HG02798 (cell line): Measurements from ENCODE around the gene OR13J1.

Experiments used
- ATAC-seq: cut with Tn5 transposase; IDR thresholded peaks from one replicate; pipeline ENCODE4 v1.9.1; 2021; ENCODE audit warnings: mild to moderate bottlenecking; ENCODE audit not compliant: unreplicated experiment, poor library complexity

Gene OR13J1

DNA sequence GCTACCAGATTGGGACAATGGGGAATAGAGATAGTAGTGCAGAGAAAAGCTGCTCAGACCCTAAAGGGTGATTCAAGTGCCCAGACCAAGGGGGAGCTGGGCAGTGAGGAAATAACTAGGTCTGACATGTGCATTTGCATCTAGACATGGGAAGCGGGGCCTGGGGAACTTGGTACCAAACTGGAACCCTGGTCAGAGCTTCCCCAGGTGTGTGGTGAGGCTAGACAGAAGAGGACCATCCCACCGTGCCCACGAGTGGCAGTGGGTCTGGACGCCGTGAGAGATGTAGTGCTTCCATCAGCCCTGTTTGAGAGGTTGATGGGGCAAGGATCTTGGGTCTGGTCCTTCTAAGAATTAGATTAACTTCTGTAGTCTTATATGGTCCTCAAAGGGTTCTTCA lies 33.6 kb downstream of the OR13J1 start:
- ATAC-seq, result no peak

DNA sequence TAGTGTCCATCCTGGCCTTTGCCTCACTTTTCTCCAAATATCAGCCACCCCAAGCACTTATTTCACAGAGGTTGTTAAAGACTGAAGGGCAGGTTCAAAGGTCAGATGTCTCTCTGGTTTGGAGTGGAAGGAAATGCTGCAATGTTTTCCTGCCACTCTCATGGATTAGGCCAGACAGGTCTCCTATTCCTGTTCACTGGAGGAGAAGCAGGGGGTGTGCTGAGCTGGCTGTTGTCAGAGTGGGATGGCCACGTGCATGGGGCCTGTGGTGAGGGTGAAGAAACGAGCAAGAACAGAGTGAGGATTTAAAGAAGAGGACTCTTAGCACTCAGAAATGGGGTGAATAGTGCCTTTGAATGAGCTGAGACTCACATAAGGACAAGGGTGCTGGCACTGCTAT lies 34.4 kb downstream of the OR13J1 start:
- no peak for ATAC-seq

DNA sequence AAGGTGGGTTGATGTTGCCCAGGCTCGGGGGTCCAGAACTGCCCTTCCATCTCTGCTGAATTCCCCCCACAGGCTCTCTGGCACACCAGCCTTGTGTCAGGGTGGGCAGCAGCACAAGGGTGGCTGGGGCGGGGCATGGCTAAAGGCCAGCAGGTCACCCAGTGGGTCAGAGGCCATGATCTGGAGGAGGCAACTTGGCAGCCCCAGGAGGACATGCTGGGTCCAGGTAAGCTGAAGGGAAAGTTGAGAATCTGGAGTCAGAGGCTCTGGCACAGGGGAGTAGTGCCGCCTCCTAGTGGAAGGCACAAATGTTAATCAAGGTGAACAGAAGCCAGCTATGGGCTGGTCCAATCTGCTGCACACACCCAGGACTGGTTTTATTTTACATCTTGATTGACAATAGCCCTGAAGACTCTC lies 35.0 kb downstream of the OR13J1 start:
- ATAC-seq, result no peak

DNA sequence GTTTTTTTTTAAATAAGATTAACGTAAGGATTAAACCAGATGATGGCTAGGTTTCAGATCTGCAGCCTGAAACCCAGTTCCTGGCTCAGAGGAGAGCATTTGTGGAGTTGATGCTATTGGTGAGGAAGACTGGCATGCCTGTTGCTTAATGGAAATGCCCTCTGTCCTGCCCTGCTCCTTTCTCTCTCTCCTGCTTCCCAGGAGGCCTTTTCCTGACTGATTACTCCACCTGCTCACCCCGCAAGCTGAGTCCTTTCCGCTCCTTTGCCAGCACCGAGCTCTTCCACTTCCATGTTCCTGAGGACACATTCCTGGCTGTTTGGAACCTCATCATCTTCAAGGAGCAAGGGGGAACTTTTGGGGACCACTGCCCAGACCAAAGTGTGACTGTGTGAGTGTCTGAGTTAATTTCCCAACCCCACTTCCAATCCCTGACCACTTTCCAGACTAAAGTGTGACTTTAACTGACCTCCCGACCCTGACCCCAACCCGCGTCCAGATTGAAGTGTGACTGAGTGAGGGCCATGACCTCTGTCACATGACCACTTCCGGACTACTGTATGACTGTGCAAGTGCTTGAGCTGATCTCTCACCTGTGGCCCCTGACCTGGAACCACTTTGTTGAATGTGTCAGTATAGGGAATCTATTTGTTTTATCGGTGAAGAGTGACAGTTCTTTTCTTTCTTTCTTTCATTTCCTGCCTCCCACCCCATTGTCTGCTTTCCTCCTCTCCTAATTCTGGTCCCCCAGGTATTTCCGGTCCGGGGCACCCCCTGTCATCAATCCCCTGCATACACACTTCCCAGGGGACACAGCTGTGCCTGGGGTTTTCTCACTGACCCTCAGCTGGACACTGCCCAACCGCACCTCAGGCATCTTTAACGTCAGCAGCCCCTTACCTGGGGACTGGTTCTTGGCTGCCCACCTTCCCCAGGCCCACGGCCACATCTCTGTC lies 35.7 kb downstream of the OR13J1 start:
- ATAC-seq, result no peak

DNA sequence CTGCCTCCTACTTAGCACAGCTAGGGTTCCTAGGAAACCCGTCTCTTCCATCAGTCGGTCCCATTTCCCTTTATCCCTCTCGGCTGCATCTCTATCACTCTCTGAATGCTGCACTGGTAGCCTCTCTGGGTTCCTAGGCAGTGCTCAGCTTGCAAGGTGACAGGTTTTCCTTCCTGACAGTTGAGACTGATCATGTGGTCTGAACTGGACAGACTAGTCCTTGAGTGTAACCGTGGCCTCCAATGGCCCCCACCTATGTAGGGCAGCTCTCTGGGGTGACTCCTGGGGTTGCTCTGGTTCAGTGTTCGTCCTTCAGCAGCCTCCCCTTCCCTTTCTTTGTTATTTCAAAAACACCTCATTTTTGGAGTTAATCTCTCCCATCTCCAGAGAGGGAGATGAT lies 37.4 kb downstream of the OR13J1 start:
- ATAC-seq, result no peak

DNA sequence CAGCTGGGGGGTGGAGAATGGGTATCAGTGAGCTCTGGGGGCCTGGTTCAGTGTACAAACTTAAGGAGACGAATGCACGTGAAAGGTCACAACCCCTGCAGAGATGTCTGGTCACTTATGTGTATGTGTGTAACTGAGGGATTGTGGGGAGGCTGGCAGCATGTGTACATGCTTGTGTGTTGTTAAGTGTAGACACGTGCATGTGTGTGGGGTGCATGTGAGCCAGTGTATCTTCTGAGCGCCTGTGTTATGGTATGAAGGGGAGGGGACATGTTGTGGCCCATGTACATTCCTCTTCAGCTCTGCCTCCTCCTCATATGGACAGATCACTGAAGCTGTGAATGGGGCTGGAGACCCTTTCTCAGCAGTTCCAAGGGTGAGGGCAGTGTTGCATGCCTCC lies 39.2 kb downstream of the OR13J1 start:
- ATAC-seq, result no peak

DNA sequence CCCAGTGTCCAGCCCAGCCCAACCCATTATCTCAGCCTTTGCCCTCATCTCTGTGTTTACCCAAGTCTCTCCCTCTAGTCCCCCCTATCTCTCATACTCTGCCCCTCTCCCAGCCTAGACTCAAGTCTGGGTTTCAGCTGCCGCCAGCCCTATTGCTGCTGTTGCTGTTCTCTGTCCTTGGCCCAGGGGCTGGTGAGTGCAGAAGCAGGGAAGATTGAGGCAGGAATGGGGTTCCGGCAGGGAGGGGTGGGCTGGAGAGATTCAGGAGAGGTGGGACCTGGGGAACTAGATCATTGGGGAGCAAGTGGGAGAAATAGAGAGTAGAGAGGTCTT lies 40.5 kb downstream of the OR13J1 start:
- no peak for ATAC-seq

DNA sequence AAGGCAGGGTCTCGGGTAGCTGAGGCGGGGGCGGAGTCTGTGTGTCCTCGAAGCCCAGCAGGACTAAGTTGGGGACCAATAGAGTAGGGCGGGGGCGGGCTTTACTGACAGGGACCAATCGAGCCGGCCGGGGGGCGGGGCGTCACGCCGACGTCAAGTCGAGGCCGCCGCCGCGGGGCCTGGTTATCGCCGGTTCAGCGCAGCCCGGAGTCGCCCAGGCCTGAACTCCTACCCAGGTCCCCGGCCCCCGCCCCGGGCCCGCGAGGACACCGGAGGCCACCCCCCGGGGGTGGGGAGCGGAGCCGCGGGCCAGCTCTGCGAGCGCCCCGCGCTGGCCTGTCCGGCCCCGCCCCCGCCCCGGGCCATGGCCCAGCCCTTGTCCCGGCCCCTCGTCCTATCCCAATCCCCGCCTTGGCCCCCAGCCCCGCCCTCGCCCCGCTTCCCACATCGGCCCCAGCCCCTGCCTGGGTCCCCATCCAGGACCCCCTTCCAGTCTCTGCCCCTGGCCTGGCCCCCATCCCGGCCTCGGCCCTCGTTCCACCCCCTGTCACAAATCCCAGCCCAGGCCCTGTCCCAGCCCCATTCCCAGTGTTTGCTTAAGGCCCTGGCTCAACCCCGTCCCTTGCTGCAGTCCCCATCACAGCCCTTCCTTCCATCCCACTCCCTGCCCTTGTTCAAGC lies 41.0 kb downstream of the OR13J1 start, which contains the start of gene TMEM8B:
TMEM8B (plus strand) TSS at position 145 of the 680 bp plus-strand sequence; CDS start at position 365, 220 bp downstream.
- ATAC-seq, result peak; percentile 80

DNA sequence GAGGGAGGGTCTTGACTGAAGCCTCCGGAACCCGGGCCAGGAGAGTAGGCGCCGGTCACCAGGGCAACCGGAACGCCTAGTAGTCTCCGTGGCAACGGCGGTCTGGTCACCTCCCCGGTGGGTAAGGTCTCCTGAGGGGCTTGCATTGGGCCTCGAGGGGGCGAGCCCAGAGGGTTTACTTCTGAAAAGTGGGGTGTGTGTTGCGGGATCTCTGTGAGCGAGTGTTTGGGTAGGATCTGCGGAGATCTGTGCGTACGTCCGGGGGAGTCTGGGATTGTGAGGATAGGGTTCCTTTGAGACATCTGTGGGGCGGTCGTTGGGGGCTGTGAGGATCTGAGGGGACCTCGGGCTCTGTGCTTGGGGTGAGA lies 41.5 kb downstream of the OR13J1 start, which contains the start of gene FAM221B:
FAM221B (minus strand) TSS at position 17 of the 368 bp plus-strand sequence. CDS start 2,571 bp downstream, outside the sequence.
- no peak for ATAC-seq

DNA sequence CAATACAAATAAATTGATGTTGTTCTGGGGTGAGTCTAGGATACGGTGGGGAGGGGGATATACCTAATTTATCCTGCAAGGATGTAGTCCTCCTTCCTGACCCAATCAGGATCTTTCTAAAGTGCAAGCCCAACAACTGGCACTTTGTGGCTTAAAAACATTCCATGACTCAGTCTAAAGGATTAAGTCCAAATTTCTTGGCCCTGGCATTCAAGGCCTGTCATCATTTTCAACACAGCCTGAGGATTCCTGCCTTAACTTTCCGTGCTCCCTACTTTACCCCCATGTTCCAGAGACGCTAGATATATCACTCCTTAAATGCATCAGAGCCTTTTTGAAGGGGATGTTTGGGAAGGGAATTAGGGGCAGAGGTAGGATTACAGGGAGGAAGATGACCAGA lies 42.7 kb downstream of the OR13J1 start:
- no peak for ATAC-seq

DNA sequence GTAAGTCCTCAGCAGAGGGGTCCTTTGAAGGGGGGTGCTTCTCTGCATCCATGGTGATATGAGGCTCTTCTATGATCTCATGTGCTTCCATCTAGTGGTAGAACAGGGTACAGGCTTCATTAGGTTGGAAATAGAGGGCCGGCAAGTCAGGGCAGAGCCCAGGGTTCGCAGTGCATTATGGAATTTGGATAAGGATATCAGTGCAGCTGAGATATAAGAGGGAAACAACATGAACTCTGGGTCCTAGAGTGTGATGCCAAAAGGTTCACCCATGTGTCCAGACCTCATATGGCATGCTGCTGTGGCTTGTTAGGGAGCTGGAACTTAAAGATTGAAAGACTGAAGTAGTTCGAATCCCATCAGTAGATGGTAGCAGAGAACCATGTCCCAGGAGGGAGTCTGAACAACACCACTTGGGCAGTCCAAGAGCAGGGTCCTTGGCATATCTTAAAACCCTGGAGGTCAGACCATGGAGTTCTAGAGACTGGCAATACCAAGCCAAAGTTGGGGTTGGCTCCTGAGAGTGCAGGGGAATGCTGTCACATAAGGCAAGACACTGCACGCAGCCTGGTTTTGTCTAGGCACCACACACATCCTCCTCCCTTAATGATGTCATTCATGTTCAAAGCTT lies 44.0 kb downstream of the OR13J1 start:
- ATAC-seq, result peak; percentile 46

DNA sequence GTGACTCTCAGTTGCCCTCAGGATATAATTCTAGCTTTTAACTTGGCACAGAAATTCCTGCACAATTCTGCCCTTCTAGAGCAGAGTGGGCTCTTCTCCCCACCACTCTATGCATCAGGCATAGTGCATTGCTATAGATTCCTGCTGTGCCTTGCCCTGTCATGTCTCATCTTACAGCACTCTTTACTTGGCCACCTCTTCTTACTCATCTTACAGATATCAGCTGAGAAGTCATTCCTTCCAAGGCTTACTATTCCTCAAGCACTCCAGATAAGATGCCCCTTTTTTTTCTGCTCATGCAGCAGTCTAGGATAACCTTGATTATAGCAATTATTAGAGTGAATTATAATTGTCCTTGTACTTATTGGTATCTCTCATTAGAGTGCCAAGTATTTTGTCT lies 47.3 kb downstream of the OR13J1 start:
- ATAC-seq, result no peak

DNA sequence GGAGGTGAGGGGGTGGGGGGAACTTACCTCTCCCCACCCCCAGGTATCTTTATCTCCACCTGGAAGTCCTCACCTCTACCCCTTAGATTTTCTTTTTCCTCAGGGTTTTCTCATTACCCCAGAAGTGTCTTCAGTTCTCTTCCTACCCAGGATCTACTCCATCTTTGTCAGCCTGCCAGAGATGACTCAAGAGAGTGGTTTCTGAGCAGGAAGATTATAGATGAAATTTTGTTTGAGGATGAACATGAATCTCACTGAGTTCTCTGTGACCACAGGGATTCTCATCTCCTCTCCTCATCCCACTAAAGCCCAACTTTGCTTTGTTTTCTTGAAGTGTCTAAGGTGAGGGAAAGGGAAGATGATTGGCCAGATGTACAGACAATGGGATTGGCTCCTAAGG lies 50.1 kb downstream of the OR13J1 start:
- no peak for ATAC-seq
